ENCODE results near the gene ERG28.
"Not testable (repeated sequence)": the region's sequence is repeated elsewhere in the genome, so short reads cannot be mapped to it uniquely, and the experiment has no call there.

ERG28 gene, protein sequence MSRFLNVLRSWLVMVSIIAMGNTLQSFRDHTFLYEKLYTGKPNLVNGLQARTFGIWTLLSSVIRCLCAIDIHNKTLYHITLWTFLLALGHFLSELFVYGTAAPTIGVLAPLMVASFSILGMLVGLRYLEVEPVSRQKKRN

DNA sequence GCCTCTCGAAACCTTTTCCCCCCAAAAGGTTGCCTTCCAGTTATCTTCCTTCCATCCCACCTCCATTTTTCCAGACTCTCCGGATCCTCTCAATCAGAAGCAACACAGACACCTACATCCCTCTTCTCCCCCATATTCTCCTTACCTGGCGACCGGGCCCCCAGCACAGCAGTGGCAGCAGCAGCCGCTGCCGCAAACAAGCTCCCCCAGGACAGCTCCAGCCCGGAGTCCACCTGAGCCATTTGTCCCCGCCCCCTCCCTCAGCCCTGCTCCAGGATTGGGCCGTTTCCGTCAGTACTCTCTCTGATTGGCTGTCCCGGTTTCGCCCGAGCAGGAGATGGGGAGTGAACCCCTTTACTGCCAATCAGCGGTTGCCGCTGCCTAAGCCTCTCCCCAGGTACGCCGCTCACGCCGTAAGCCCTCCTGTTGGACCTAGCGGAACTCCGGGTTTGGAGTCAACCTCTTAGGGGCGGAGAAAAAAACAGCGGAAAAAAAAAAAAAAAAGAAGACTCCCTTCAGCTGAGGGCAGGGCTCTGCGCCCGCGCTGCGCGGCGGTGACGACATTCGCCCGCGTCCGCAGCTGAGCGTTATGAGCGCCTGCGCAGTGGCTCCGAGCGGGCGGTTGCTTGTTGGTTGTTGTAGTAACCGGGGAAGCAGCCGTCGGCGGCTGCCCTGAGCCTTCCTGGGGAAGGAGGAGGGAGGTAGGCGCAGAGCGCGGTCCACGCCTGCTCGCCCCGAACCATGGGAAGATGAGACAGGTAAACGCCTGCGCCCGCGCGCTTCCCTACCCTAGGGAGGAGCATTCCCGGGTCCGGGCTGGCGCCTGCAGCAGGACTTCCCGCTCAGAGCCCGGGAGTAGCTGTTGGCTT lies at the start of gene ERG28, which contains the start of gene TTLL5:
ERG28 (minus strand) TSS at position 247 of the 869 bp plus-strand sequence. CDS start 3,374 bp downstream, outside the sequence.
TTLL5 (plus strand) TSS at position 617 of the 869 bp plus-strand sequence. CDS start 1,904 bp downstream, outside the sequence.
- peak; percentile 99 for DNase-seq (ENCODE audit: low spot score)

DNA sequence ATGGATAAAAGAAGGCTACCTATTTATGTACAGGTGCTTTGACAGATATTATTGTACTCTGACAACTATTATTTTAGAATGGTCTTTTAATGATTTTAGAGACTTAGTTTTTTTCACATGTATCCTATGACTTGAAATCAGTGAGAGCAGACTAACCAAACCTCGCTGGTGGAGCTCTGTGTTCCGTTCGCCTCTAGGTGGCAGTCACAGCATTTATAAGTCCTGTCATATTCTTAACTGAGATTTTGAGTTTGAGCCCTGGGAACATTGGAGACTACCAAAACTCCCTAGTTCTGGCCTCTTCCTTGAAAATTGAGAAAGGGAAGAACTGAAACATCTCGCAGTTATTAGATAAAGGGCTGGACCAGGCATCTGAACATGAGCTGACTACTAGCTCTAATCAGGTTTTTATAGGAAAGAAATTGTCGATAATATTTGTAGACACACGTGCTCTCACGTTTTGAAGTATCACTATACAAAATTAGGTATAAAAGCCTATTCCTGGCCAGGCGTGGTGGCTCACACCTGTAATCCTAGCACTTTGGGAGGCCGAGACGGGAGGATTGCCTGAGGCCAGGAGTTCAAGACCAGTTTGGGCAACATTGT lies 48.6 kb upstream of the ERG28 start:
- peak; percentile 82 for DNase-seq (ENCODE audit: low spot score)

DNA sequence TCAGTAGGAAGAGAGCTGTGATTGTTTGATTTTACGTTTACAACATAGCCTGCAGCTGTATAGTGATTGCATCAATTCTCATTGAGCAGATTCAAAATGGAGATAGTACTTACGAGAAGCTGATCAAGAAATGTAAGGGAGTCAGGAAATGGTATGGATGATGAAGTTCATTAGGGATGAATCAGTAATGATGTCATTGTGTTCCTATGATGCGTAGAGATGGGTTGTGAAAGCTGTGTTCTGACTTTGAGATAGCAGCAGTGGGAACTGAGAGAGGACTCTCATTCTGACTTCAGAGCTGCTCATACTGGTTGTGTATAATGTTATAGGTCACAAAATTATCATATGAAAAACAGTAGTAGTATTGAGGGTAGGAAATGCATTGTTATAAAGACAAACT lies 44.3 kb upstream of the ERG28 start:
- no peak for DNase-seq (ENCODE audit: low spot score)

DNA sequence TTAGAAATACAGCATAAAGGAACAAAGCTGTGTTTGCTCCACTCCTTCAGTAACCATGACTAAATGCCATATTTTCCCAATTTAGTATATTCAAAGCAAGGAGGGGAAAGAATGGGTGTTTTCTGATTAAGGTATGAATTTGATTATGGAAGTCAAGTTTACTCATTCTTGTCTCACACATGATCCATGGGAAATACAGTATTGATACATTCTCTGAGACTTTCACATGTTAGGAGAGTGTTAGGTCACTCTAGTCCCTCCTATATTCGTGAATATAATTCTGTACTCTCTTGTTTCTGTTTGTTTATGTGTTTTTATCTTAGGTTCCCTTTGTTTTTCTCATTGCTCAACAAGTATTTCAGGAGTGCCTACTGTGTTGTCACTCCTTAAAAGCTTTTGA lies 42.8 kb upstream of the ERG28 start:
- DNase-seq (ENCODE audit: low spot score) = no peak

DNA sequence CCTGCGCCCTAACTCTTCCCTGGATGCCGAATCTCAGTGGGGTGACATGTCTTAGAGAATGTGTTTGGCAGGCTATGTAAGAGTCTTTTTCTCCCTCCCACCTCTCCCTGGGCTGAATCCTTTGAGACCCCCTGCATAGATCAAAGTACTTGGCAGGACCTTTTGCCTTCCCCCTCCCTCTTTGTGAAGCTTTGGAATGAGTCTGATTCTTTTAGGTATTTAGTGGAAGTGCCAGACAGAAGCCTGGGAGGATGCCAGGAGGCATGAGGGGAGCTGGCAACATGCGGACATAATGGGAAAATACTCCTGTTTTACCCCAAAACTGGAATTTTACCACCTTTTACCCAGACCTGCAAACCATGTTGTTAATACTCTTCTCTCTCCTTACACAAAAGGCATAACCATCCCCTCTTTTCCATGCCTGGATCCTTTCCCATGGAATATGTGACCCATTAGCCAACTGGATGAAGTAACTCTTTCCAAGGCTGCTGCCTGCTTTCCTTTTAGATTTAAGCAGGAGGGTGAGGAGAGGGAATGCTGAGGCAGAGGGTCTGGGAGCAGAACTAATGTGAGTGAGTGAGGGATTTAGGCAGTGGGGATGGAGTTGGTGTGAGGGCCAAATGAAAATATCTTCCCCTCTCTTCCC lies 42.1 kb upstream of the ERG28 start:
- DNase-seq (ENCODE audit: low spot score) = peak; percentile 7

DNA sequence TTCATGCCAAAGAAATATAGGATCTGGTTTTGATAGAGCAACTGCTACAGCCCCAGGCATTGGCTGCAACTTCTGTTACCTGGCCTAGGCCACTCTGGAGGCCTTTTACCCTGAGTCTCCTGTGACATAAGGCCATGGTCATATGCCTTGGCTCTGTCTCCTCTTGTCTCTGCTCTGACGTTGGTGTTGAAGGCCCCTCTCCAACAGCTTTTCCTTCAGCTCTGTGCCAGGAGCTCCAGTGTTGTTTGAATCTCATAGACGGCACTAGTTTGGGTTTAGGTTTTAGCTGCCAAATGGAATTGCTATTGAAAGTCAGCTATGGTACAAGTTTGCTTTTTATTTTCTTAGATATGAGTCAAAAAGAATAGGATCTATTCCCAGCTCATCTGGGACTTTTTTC lies 41.4 kb upstream of the ERG28 start:
- DNase-seq (ENCODE audit: low spot score) = no peak

DNA sequence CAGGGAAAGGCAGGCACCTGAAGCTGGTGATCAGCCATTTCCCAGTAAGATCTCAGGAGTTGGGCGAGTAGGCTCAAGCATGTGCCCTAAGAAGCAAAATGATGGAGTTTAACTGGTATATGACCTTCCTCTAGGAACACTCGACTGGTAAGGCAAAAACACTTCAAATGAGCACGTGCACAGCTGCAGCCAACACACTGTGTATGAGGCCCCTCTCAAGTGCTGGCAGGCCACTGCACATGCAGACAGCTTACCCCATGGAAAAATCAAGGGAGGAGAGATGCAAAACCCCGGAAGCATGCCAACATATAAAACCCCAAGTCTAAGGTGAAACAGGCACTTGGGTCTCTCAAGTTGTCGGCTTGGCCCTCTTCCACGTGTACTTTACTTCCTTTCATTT lies 39.6 kb upstream of the ERG28 start:
- DNase-seq (ENCODE audit: low spot score) = no peak

DNA sequence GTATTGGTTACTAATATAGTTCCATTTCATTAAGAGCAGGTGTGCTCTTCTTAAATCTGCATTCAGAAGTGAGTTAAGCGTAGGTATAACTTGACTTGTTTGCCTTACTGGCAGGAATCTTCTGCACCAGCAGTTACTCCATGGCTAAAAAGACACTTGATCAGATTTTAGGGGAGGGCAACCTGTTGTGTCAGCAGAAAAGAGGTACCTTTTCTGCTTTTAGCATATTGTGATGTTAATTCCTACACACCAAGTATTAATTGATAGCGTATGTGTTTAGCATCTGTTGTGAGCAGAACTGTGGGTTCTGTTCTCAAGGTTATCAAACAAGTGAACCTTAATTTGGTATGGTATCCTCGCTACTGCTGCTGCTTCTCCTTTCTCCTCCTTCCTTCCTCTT lies 38.7 kb upstream of the ERG28 start:
- no peak for DNase-seq (ENCODE audit: low spot score)

DNA sequence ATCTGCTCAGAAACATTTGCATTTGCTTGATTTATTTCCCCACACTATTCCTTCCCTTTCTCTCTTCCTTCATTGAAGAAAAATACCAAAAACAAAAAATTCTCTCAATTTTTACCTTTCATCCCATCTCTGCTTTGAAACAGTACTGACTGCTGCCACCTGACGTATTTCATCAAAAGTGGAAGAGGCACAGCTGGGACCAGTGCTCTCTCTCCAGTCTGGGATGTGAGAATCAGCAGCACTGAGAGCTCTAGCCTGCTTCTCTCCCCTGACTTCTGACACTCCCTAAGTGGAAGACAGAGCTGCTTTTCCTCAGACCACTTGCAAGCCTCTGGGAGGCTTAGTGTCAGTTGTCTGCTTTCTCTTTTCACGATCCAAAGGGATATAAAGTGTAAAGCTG lies 37.2 kb upstream of the ERG28 start:
- DNase-seq (ENCODE audit: low spot score) = no peak

DNA sequence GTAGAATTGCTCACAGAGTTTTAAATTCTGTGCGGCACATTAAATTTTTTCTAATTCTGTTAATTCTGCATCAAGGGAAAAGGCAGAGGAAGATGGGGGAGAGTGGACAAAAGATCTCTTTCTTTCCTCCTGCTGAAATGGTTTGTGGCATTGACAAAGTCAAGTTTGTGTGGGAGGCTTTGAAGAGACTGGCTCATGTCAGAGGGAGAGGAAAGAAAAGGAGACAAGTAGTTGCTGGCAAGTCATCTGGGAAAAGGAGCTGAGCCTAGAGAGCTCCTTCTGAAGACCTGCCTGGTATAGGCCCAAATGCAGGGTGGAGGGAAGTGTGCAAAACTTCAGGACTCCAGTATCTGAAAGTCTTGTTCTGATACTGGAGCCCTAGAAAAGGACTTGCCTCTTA lies 36.7 kb upstream of the ERG28 start:
- no peak for DNase-seq (ENCODE audit: low spot score)

DNA sequence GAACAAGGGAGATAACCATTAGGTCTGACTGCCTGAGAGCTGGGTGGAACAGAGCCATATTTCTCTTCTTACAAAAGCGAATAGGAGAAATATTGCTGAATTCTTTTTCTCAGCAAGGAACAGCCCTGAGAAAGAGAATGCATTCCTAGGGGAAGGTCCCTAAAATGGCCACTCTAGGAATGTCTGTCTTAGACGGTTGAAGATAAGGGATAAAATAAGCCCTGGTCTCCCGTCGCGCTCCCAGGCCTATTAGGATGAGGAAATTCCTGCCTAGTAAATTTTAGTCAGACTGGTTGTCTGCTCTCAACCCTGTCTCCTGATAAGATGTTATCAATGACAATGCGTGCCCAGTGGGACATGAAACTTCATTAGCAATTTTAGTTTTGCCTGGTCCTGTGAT lies 34.3 kb upstream of the ERG28 start:
- not testable (repeated sequence) for DNase-seq (ENCODE audit: low spot score)

DNA sequence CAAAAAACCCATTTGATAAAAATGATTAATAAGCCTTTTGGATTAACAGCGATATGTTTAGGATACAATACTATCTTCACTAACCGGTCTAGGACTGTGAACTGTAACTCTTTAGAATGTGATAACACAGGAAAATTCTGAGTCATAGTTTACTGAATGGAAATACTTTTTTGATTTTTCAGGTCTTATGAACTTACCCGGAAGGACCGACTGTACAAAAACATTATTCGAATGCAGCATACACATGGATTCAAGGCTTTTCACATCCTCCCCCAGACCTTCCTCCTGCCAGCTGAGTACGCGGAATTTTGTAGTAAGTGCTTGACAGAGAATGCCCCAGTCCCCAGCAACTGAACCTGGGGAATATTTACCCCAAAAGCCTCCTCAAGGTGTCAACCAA lies 29.3 kb upstream of the ERG28 start:
- no peak for DNase-seq (ENCODE audit: low spot score)

DNA sequence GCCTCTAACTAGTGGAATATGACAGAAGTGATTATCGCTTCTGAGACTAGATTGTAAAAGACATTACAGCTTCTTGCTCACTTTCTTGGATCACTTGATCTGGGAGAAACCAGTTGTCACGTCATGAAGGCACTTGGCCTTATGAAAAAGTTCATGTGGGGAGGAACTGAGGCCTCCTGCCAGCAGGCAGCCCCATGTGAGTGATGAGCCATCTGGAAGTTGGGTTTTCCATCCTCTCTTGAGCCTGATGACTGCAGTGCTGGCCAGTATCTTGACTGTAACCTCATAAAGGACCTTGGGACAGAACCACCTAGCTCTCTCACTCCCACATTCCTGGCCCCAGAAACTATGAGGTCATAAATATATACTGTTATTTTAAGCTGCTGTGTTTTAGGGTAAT lies 28.3 kb upstream of the ERG28 start:
- peak; percentile 57 for DNase-seq (ENCODE audit: low spot score)

DNA sequence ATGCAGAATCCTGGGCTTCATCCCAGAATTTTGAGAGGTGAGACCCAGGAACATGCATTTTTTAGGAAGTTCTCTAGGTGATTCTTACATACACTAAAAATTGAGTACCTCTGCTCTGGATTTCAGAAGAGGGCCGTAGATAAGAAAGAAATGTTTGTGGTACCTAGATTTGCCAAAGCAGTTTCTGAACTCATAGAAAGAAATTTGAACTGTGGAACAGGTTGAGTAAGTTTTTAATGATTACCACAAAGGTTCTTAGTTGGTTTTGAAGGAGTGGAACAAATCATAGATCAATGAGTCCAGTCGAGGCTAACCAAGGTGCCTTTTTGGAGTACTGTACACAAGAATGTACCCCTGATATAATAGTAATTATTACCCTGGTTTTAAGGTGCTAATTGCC lies 25.2 kb upstream of the ERG28 start:
- no peak for DNase-seq (ENCODE audit: low spot score)

DNA sequence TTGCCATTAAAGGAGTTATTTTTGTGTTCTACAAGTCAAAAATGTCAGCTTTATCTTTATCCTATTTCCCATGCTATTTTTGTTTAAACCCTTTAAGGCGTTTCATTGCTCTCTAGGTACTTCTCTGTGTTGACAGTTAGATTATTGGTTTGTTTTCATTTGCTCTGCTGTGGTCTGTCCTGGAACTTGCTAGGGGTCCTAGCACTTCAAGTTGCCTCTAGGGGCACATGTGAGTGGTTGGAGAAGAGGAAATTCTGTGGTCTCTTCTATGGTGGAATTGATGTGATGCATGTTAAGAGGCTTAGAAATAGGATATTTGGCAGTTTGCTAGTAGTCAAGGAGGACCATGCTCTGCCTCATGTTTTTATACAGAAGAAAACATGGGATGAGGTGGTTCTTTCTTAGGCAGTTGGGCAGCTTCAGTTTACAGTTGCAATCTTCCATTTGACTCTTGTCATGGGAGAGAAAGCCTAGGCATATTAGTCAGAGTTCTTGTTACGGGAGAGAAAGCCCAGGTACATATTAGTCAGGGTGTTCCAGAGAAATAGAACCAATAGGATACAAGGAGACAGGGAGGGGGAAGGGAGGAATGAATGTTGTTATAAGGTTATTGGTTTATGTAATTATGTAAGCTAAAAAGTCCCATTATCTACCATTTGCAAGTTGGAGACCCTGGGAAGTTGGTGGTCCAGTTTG lies 14.7 kb upstream of the ERG28 start:
- DNase-seq (ENCODE audit: low spot score) = no peak

DNA sequence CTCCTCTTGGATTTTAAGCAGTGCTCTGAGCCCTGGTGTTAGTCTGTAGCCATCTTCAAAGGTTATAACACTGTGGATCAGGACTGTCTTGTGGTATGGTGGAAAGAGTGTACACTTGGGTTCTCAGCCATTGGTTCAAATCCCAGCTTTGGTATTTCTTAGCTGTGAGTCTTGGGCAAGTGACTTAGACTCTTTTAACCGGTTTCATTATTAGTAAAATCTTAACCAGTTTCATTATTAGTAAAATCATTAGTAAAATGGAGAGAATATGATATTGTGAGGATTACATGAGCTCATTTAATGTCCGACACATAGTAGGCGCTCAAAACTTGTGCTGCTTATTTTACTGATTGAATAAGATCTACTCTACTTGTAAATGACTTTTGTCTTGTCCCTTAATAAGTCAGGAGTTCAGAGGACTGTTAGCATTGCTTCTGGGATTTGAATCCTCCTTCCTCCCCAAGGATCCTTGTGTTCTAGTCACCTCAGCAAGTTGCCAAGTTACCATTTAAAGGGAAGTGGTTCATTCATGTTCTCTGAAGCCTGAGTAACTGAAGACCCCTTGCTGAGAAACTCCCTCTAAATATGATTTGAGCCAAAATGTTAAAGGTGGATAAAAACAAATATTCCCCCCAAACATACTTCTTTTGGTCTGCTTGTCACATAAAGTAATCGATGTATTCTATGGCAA lies 12.8 kb upstream of the ERG28 start:
- no peak for DNase-seq (ENCODE audit: low spot score)

DNA sequence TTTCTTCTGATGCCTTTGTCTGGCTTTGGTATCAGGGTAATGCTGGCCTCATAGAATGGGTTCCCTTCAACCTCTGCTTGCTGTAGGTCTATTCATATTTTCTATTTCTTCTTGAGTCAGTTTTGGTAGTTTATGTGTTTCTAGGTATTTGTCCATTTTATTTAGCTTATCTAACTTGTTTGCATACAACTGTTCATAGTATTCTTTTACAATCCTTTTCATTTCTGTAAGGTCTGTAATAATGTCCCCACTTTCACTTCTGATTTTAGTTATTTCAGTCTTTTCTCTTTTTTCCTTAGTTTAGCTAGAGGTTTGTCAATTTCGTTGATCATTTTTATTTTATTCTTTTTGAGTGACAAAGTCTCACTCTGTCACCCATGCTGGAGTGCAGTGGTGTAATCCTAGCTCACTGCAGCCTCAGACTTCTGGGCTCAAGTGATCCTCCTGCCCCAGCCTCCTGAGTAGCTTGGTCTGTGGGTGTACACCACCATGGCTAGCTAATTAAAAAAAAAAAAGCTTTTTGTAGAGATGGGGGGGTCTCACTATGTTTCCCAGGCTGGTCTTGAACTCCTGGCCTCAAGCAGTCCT lies 12.0 kb upstream of the ERG28 start:
- no peak for DNase-seq (ENCODE audit: low spot score)

DNA sequence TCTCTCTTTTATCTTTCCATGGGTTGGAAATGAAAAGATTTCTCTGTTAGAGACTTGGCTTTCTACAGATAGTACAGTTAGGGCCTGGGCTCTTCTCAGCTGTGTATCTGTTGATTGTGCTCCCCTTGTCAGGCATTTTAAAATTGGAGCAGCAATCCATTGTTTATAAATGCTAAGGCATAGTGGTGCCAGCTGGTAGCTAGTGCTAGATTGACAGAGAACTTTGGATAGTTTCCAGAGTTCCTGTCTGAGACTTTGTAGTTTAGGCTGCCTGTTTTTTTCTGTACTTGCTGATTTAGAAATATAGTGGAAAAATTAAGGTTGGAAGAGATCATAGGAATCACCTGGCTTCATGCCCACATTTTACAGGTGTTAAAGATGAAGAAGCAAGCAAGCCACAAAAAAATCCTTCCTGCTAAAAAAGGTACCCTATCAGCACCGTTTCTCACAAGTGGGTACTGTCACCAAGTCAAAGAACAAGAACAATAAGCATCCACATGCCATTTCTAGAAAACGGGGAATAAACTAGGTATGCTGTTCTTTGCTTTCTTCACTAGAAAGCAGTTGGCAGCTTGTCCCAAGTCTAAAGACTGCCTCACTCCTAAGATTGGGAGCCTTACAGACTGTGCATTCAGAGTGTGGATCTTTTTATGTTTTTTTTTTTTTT lies 6.6 kb upstream of the ERG28 start:
- no peak for DNase-seq (ENCODE audit: low spot score)

DNA sequence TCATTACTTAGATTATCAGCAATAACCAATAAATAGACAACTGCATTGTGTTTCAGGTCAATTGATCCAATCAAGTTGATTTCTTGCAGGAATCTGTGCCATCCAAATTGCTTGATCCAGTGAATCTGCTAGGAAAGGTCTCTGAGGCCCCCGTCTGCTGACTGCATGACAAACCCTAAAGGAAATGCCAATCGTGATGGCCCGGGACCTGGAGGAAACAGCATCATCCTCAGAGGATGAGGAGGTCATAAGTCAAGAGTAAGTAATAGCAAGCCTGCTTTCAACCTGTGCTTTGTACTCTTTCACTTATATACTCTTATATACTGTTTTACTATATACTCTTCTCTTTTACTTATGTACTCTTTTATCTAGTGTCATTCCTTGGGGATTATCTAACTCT lies 2.3 kb upstream of the ERG28 start:
- no peak for DNase-seq (ENCODE audit: low spot score)

DNA sequence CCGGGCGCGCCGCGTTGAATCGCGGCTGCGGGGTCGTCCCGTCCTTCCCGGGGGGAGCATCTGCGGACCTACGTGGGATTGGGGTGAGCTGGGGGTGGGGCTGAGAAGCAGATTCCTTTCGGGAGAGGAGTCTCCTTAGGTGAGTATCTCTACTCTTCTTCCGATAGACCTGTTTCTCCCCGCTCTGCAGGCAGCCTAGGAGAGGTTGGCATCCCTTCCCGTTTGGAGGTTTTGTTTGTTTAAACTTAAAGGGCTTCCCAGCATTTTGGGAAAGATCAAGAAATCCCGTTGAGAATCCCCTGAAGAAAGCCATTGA lies 781 bp upstream of the ERG28 start:
- no peak for DNase-seq (ENCODE audit: low spot score)

DNA sequence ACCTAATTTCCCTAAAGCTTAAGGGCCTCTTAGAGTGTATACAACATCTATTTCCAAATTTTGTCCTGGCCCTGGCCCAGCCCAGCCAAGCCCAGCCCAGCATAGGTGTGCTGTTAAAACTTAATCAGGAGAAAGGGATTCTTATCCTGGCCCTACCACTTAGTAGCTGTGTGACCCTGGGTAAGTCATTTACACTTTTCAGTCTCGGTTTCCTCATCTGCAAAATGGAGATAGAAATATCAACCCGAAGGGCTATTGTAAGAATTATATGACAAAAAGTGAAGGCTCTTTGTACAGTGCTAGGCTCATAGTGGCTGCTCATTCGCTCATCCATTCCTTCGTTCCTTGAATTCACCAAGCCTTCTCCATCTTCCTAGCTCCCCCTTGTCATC lies 442 bp downstream of the ERG28 start:
- DNase-seq (ENCODE audit: low spot score) = no peak
